ENCODE measurements around the gene RUSC2.

GRCh38 chr9:35538361-35539234 lies 48.7 kb downstream of the RUSC2 start:
- TF ChIP-seq CTCF (IDR thresholded peaks at IDR 0.05; ENCODE audit: poor library complexity) (no peak), EZH2 (IDR thresholded peaks at IDR 0.05; ENCODE audit: borderline replicate concordance) (no peak)

Data from hepatocyte (in vitro differentiated cells).